Measurements from ENCODE around the gene FREM1. TPM values are rescaled to one million over a fixed set of nuclear protein-coding genes. Genes with fewer than 3 reads are reported as not detected.

Gene FREM1
- polyA plus RNA-seq, 1 of the 3 experiments (the other 2 are of a cell fraction) = 0.26 TPM

- Histone ChIP-seq H3K9me2 (no peaks in the 10 kb centered on the region), H3K27ac (ENCODE audit: low read depth in 2 of 2, low read length in 1 of 2) (no peak overlapping the region), H3K9ac (no peak overlapping the region), H4K20me1 (ENCODE audit: insufficient read depth) (no peaks in the 10 kb centered on the region), H3F3A (replicated peaks; ENCODE audit: insufficient read depth) (no peaks in the 10 kb centered on the region), H3K27me3 (ENCODE audit: insufficient read depth) (no peaks in the 10 kb centered on the region), H3K9me3 (no peaks in the 10 kb centered on the region), H3K4me1 (ENCODE audit: control insufficient read depth in 1 of 2, insufficient read depth in 2 of 2, low read depth in 1 of 2, low read length in 1 of 2) (no peaks in the 10 kb centered on the region), H3K4me2 (no peak overlapping the region), H3K79me2 (ENCODE audit: insufficient read depth) (no peaks in the 10 kb centered on the region), H3K36me3 (replicated peaks in 1 of 2; ENCODE audit: control insufficient read depth in 1 of 2, insufficient read depth in 2 of 2, low read length in 1 of 2) (no peaks in the 10 kb centered on the region), H3K4me3 (ENCODE audit: low read depth in 2 of 2, low read length in 1 of 2) (no peak overlapping the region), H2AFZ (ENCODE audit: low read depth) (no peak overlapping the region)
- WGBS (ENCODE audit: low lambda C conversion rate) = 59% methylated on average over 4 of the region's 4 CpGs
- TF ChIP-seq USF2 (IDR thresholded peaks at IDR 0.05; ENCODE audit: borderline replicate concordance, low read depth, low read length) (no peak), MAX (IDR thresholded peaks at IDR 0.05; ENCODE audit: low read depth) (no peak), FOSL2 (IDR thresholded peaks at IDR 0.05; ENCODE audit: borderline replicate concordance, low read depth) (no peak), TAF1 (IDR thresholded peaks at IDR 0.05; ENCODE audit: borderline replicate concordance, low read depth, low read length) (no peak), FOXM1 (IDR thresholded peaks at IDR 0.05; ENCODE audit: low read depth) (no peak), TEAD4 (IDR thresholded peaks at IDR 0.05; ENCODE audit: borderline replicate concordance, insufficient read depth) (no peak), SIN3A (IDR thresholded peaks at IDR 0.05; ENCODE audit: borderline replicate concordance, low read depth, low read length) (no peak), YY1 (IDR thresholded peaks at IDR 0.05; ENCODE audit: low read depth) (no peak), MEF2A (IDR thresholded peaks at IDR 0.05; ENCODE audit: borderline replicate concordance, low read depth) (no peak), NFIC (IDR thresholded peaks at IDR 0.05; ENCODE audit: borderline replicate concordance) (no peak), FOXJ3 (CRISPR knock-in tag; IDR thresholded peaks at IDR 0.05) (no peak), POLR2AphosphoS5 (IDR thresholded peaks at IDR 0.05; ENCODE audit: low read depth, low read length) (no peak), NRF1 (IDR thresholded peaks at IDR 0.05; ENCODE audit: low read depth, low read length) (no peak), GABPA (IDR thresholded peaks at IDR 0.05; ENCODE audit: low read depth) (no peak), RAD21 (IDR thresholded peaks at IDR 0.05; ENCODE audit: low read length) (no peak), RFX5 (IDR thresholded peaks at IDR 0.05; ENCODE audit: low read length) (no peak)
- TF ChIP-seq, protein P1, sequence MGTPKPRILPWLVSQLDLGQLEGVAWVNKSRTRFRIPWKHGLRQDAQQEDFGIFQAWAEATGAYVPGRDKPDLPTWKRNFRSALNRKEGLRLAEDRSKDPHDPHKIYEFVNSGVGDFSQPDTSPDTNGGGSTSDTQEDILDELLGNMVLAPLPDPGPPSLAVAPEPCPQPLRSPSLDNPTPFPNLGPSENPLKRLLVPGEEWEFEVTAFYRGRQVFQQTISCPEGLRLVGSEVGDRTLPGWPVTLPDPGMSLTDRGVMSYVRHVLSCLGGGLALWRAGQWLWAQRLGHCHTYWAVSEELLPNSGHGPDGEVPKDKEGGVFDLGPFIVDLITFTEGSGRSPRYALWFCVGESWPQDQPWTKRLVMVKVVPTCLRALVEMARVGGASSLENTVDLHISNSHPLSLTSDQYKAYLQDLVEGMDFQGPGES (IDR thresholded peaks at IDR 0.05; ENCODE audit: low read depth, low read length) = no peak
- TF ChIP-seq, protein P2, sequence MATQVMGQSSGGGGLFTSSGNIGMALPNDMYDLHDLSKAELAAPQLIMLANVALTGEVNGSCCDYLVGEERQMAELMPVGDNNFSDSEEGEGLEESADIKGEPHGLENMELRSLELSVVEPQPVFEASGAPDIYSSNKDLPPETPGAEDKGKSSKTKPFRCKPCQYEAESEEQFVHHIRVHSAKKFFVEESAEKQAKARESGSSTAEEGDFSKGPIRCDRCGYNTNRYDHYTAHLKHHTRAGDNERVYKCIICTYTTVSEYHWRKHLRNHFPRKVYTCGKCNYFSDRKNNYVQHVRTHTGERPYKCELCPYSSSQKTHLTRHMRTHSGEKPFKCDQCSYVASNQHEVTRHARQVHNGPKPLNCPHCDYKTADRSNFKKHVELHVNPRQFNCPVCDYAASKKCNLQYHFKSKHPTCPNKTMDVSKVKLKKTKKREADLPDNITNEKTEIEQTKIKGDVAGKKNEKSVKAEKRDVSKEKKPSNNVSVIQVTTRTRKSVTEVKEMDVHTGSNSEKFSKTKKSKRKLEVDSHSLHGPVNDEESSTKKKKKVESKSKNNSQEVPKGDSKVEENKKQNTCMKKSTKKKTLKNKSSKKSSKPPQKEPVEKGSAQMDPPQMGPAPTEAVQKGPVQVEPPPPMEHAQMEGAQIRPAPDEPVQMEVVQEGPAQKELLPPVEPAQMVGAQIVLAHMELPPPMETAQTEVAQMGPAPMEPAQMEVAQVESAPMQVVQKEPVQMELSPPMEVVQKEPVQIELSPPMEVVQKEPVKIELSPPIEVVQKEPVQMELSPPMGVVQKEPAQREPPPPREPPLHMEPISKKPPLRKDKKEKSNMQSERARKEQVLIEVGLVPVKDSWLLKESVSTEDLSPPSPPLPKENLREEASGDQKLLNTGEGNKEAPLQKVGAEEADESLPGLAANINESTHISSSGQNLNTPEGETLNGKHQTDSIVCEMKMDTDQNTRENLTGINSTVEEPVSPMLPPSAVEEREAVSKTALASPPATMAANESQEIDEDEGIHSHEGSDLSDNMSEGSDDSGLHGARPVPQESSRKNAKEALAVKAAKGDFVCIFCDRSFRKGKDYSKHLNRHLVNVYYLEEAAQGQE (IDR thresholded peaks at IDR 0.05; ENCODE audit: low read depth, low read length) = no peak
- TF ChIP-seq, protein P3, sequence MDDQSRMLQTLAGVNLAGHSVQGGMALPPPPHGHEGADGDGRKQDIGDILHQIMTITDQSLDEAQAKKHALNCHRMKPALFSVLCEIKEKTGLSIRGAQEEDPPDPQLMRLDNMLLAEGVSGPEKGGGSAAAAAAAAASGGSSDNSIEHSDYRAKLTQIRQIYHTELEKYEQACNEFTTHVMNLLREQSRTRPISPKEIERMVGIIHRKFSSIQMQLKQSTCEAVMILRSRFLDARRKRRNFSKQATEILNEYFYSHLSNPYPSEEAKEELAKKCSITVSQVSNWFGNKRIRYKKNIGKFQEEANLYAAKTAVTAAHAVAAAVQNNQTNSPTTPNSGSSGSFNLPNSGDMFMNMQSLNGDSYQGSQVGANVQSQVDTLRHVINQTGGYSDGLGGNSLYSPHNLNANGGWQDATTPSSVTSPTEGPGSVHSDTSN (IDR thresholded peaks at IDR 0.05) = no peak
- CTCF ChIA-PET = interaction anchor here (0.6 to 1.6 kb wide), 2 partner anchors 21 to 35 kb away, joined by 3 read pairs; no protein-coding TSS in a partner anchor
- POLR2A ChIA-PET = no interaction called here
- no peak for DNase-seq
Measured at GRCh38 chr9:14881006-14881405, 29.2 kb downstream of the FREM1 start.
